Endometrial microvascular endothelial cells (primary cell): ENCODE data around the gene PAX5. TPM values are rescaled to one million over a fixed set of nuclear protein-coding genes. Genes with fewer than 3 reads are reported as not detected.
"Not testable (repeated sequence)": the region's sequence is repeated elsewhere in the genome, so short reads cannot be mapped to it uniquely, and the experiment has no call there.

Source experiments
- in situ Hi-C: cut with HindIII; loops from 2 replicates; pipeline ENCODE4 v1.10.0; 2017; ENCODE audit warnings: low sequenced_read_pairs, low pct_unique_long_range_greater_than_20kb; ENCODE audit errors: inconsistent ontology term
- total RNA-seq: library from RNA; depleted of rRNA; stranded (reverse); fragments of >200 nt; gene quantifications from one replicate; pipeline ENCODE4 v1.2.3, GENCODE V29; 2015; ENCODE audit errors: inconsistent ontology term

Gene PAX5
- total RNA-seq, result not detected

GRCh38 chr9:37033682-37034304 lies at the start of gene PAX5:
Gene PAX5 (minus strand): TSS chr9:37034268. CDS start chr9:37034031, 237 bp downstream.
- in situ Hi-C loops, result no loop called here

- in situ Hi-C loops, result no loop called here
Measured at GRCh38 chr9:37083654-37084053, 49.6 kb upstream of the PAX5 start.

GRCh38 chr9:37082214-37082765 lies 48.2 kb upstream of the PAX5 start:
- in situ Hi-C loops, result no loop called here

- in situ Hi-C loops, result not testable (repeated sequence)
Measured at GRCh38 chr9:37081507-37081906, 47.4 kb upstream of the PAX5 start.

GRCh38 chr9:37080165-37080628 lies 46.1 kb upstream of the PAX5 start:
- in situ Hi-C loops, result not testable (repeated sequence)

- in situ Hi-C loops, result no loop called here
Measured at GRCh38 chr9:37079370-37080164, 45.5 kb upstream of the PAX5 start.

- in situ Hi-C loops, result not testable (repeated sequence)
Measured at GRCh38 chr9:37074790-37075189, 40.7 kb upstream of the PAX5 start.

GRCh38 chr9:37066139-37066725 lies 32.2 kb upstream of the PAX5 start:
- in situ Hi-C loops, result no loop called here

- in situ Hi-C loops, result no loop called here
Measured at GRCh38 chr9:37062336-37062735, 28.3 kb upstream of the PAX5 start.

GRCh38 chr9:37061768-37062167 lies 27.7 kb upstream of the PAX5 start:
- in situ Hi-C loops, result no loop called here

- in situ Hi-C loops, result no loop called here
Measured at GRCh38 chr9:37060833-37061232, 26.8 kb upstream of the PAX5 start.

- in situ Hi-C loops, result no loop called here
Measured at GRCh38 chr9:37056046-37056920, 22.2 kb upstream of the PAX5 start.

GRCh38 chr9:37054363-37054720 lies 20.3 kb upstream of the PAX5 start:
- in situ Hi-C loops, result not testable (repeated sequence)

- in situ Hi-C loops, result no loop called here
Measured at GRCh38 chr9:37053684-37054362, 19.8 kb upstream of the PAX5 start.

- in situ Hi-C loops, result no loop called here
Measured at GRCh38 chr9:37046683-37047082, 12.6 kb upstream of the PAX5 start.

- in situ Hi-C loops, result no loop called here
Measured at GRCh38 chr9:37042421-37042820, 8.4 kb upstream of the PAX5 start.

GRCh38 chr9:37040508-37041127 lies 6.5 kb upstream of the PAX5 start:
- in situ Hi-C loops, result no loop called here

GRCh38 chr9:37038943-37039464 lies 4.9 kb upstream of the PAX5 start:
- in situ Hi-C loops, result no loop called here
